Panc1 (cell line): ENCODE results near the gene EEF1AKMT2. TPM values are rescaled to one million over a fixed set of nuclear protein-coding genes. Genes with fewer than 3 reads are reported as not detected.

Experiments used
- ATAC-seq: fragments of 200-7000 bp; cut with Tn5 transposase; 2 replicates; pipeline ENCODE4 v1.9.1; 2020; ENCODE audit warnings: mild to moderate bottlenecking, moderate library complexity
- BruUV-seq: library from RNA; stranded (reverse); fragments of 400-500 nt; replicated peaks from 2 replicates; lab custom pipeline; 2021; lab: Mats Ljungman, UMichigan
- CTCF ChIA-PET: fragments of 300-600 bp; sonication (Branson Sonifier 250); formaldehyde crosslinking; loops from one replicate; lab custom pipeline; 2022; ENCODE audit warnings: antibody characterized with exemption; lab: Charles Lee
- POLR2A ChIA-PET: fragments of 300-600 bp; sonication (Branson Sonifier 250); formaldehyde crosslinking; loops from one replicate; lab custom pipeline; 2022; ENCODE audit warnings: antibody characterized with exemption; lab: Charles Lee
- DNase-seq: peaks from one replicate; pipeline ENCODE4 v3.0.0-alpha.2; 2010; ENCODE audit warnings: low read depth, low spot score
- H3K27ac ChIP-seq: 2 replicates; pipeline ENCODE4 v1.5.1; 2011; ENCODE audit warnings: mild to moderate bottlenecking, low read length, inconsistent platforms
- H3K27me3 ChIP-seq: fragments of 200-500 bp; sonication (Bioruptor generic); 2 replicates; pipeline ENCODE4 v1.6.0; 2014; ENCODE audit warnings: low read length, inconsistent platforms; ENCODE audit not compliant: control insufficient read depth, insufficient read depth
- H3K36me3 ChIP-seq: fragments of 200-500 bp; sonication (Bioruptor generic); 2 replicates; pipeline ENCODE4 v1.5.1; 2014; ENCODE audit warnings: inconsistent platforms, mild to moderate bottlenecking, low read length, moderate library complexity; ENCODE audit not compliant: control insufficient read depth, insufficient read depth
- H3K4me1 ChIP-seq: 2 replicates; pipeline ENCODE4 v1.5.1; 2011; ENCODE audit warnings: inconsistent platforms, mild to moderate bottlenecking, low read length, moderate library complexity; ENCODE audit not compliant: control insufficient read depth, insufficient read depth
- H3K4me3 ChIP-seq, 2 experiments: 2 replicates each; pipeline ENCODE4 v1.5.1; 2011 to 2012; ENCODE audit warnings: low read depth in 2 of 2, low read length in 2 of 2, mild to moderate bottlenecking in 2 of 2, inconsistent platforms in 1 of 2, moderate library complexity in 1 of 2
- H3K9me3 ChIP-seq: fragments of 200-500 bp; sonication (Bioruptor generic); 2 replicates; pipeline ENCODE4 v1.5.1; 2014; ENCODE audit warnings: low read depth, mild to moderate bottlenecking, inconsistent platforms, low read length, moderate library complexity; ENCODE audit not compliant: control insufficient read depth, insufficient read depth
- POLR2AphosphoS5 ChIP-seq: IDR thresholded peaks from 2 replicates; pipeline ENCODE4 v1.6.1; 2012; ENCODE audit warnings: mild to moderate bottlenecking, low read depth, low read length, moderate library complexity
- SIN3A ChIP-seq: IDR thresholded peaks from 2 replicates; pipeline ENCODE4 v1.6.1; 2012; ENCODE audit warnings: low read depth, mild to moderate bottlenecking, low read length, moderate library complexity, borderline replicate concordance; ENCODE audit not compliant: insufficient read depth
- TCF7L2 ChIP-seq: IDR thresholded peaks from 2 replicates; pipeline ENCODE4 v1.6.1; 2011; ENCODE audit warnings: mild to moderate bottlenecking, low read depth, low read length, inconsistent platforms
- in situ Hi-C: cut with HindIII; loops from 2 replicates; pipeline ENCODE4 v1.10.0; 2016; ENCODE audit warnings: low sequenced_read_pairs, low pct_unique_long_range_greater_than_20kb
- intact Hi-C: fragments of 100-400 bp; cut with micrococcal nuclease; formaldehyde crosslinking; loops from one replicate; pipeline ENCODE4 v1.10.0; 2022; ENCODE audit not compliant: unreplicated experiment
- total RNA-seq: library from RNA; stranded (reverse); gene quantifications from one replicate; pipeline ENCODE4 v1.2.1, GENCODE V29; 2021; ENCODE audit not compliant: unreplicated experiment
- TF ChIP-seq, protein P1 (sequence below), 2 experiments: IDR thresholded peaks; 2 replicates each; pipeline ENCODE4 v1.6.1; 2011 to 2012; ENCODE audit warnings: low read depth in 2 of 2, control low read depth in 1 of 2, low read length in 1 of 2, mild to moderate bottlenecking in 1 of 2, moderate library complexity in 1 of 2; ENCODE audit not compliant: insufficient read depth in 1 of 2
- TF ChIP-seq, protein P2 (sequence below): fragments of 450-650 bp; IDR thresholded peaks from 2 replicates; pipeline ENCODE4 v1.5.1; 2017; ENCODE audit warnings: mild to moderate bottlenecking

EEF1AKMT2 gene
- total RNA-seq, 1 experiment from 2014 or later: 39.2 TPM

DNA sequence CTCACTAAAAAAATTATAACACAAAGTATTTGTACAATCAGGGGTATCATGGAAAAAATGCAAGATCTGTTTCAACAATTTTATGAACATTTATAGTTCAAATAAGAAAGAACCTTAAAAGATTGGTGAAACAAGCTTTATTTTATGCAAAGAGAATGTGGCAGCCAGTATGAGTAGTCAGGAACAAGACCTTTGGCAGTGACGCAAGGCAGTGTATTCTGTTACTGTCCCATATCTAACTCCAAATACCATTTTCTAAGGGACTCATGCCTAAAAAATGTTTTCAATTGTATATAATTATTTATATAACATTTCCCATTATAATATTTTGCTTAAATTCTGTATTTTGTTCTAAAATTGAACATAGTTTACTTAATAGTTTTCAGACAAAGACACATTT is 28.4 kb downstream of the EEF1AKMT2 start:
- intact Hi-C loops (no loop called here), in situ Hi-C loops (no loop called here)
- Histone ChIP-seq H3K36me3 (peaks cover 53% of the 10 kb centered on the region), H3K27ac (no peak overlapping the region), H3K27me3 (no peaks in the 10 kb centered on the region), H3K9me3 (no peaks in the 10 kb centered on the region), H3K4me3 (no peak overlapping the region), H3K4me1 (no peaks in the 10 kb centered on the region)
- TF ChIP-seq TCF7L2 (no peak), POLR2AphosphoS5 (no peak), SIN3A (no peak)
- TF ChIP-seq, protein P1, sequence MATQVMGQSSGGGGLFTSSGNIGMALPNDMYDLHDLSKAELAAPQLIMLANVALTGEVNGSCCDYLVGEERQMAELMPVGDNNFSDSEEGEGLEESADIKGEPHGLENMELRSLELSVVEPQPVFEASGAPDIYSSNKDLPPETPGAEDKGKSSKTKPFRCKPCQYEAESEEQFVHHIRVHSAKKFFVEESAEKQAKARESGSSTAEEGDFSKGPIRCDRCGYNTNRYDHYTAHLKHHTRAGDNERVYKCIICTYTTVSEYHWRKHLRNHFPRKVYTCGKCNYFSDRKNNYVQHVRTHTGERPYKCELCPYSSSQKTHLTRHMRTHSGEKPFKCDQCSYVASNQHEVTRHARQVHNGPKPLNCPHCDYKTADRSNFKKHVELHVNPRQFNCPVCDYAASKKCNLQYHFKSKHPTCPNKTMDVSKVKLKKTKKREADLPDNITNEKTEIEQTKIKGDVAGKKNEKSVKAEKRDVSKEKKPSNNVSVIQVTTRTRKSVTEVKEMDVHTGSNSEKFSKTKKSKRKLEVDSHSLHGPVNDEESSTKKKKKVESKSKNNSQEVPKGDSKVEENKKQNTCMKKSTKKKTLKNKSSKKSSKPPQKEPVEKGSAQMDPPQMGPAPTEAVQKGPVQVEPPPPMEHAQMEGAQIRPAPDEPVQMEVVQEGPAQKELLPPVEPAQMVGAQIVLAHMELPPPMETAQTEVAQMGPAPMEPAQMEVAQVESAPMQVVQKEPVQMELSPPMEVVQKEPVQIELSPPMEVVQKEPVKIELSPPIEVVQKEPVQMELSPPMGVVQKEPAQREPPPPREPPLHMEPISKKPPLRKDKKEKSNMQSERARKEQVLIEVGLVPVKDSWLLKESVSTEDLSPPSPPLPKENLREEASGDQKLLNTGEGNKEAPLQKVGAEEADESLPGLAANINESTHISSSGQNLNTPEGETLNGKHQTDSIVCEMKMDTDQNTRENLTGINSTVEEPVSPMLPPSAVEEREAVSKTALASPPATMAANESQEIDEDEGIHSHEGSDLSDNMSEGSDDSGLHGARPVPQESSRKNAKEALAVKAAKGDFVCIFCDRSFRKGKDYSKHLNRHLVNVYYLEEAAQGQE (IDR thresholded peaks at IDR 0.05; ENCODE audit: insufficient read depth in 1 of 2, low read depth in 2 of 2, low read length in 1 of 2): no peak
- TF ChIP-seq, protein P2, sequence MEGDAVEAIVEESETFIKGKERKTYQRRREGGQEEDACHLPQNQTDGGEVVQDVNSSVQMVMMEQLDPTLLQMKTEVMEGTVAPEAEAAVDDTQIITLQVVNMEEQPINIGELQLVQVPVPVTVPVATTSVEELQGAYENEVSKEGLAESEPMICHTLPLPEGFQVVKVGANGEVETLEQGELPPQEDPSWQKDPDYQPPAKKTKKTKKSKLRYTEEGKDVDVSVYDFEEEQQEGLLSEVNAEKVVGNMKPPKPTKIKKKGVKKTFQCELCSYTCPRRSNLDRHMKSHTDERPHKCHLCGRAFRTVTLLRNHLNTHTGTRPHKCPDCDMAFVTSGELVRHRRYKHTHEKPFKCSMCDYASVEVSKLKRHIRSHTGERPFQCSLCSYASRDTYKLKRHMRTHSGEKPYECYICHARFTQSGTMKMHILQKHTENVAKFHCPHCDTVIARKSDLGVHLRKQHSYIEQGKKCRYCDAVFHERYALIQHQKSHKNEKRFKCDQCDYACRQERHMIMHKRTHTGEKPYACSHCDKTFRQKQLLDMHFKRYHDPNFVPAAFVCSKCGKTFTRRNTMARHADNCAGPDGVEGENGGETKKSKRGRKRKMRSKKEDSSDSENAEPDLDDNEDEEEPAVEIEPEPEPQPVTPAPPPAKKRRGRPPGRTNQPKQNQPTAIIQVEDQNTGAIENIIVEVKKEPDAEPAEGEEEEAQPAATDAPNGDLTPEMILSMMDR: no peak
- ChIA-PET POLR2A (no interaction called here), CTCF (interaction anchor here (0.5 kb wide), 1 partner anchor 20 kb away, joined by 3 read pairs; no protein-coding TSS in a partner anchor)
- no peak for DNase-seq
- no TSS peak for BruUV-seq
- ATAC-seq: no peak

DNA sequence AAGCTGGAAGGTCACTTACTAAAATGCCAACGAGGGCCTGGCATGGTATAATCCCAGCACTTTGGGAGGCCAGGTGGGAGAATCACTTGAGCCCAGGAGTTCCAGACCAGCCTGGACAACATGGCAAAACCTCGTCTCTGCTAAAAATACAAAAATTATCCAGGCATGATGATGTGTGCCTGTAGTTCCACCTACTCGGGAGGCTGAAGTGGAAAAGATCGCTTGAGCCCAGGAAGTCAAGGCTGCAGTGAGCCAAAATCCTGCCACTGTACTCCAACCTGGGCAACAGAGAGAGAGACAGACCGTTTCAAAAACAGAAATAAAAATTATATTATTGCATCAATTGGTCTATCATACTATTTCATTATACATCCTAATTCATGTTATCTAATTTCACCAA is 29.4 kb downstream of the EEF1AKMT2 start:
- no TSS peak for BruUV-seq
- POLR2A ChIA-PET: no interaction called here

More for the DNA sequence above, 29.4 kb downstream of the EEF1AKMT2 start:
- H3K9me3 ChIP-seq: no peaks in the 10 kb centered on the region
- peaks cover 59% of the 10 kb centered on the region for H3K36me3 ChIP-seq
- no peaks in the 10 kb centered on the region for H3K27me3 ChIP-seq
- no peak for ATAC-seq
- no peak overlapping the region for H3K27ac ChIP-seq
- no peaks in the 10 kb centered on the region for H3K4me1 ChIP-seq
- H3K4me3 ChIP-seq: no peak overlapping the region
- DNase-seq: no peak
- in situ Hi-C loops: no loop called here
- intact Hi-C loops: no loop called here
- CTCF ChIA-PET: no interaction called here
- TF ChIP-seq, protein P2: no peak
